K562 (cell line): ENCODE results near the gene NPHP1. TPM values are rescaled to one million over a fixed set of nuclear protein-coding genes. Genes with fewer than 3 reads are reported as not detected.

Source experiments
- JUND ChIP-seq, 2 experiments: IDR thresholded peaks; 2 replicates in 1 of 2; 3 replicates in 1 of 2; pipeline ENCODE4 v1.6.1; 2011; ENCODE audit warnings: borderline replicate concordance in 2 of 2, low read depth in 2 of 2, low read length in 2 of 2, improper control_type of control experiment in 1 of 2, missing biosample characterization in 1 of 2, missing genetic modification characterization in 1 of 2, missing genetic modification reagents in 1 of 2
- NBN ChIP-seq: fragments of 450-650 bp; IDR thresholded peaks from 2 replicates; pipeline ENCODE4 v1.6.1; 2016; ENCODE audit warnings: low read depth, mild to moderate bottlenecking
- SAP30 ChIP-seq: fragments of 200-600 bp; sonication (generic); IDR thresholded peaks from 2 replicates; pipeline ENCODE4 v1.6.1; 2012; ENCODE audit warnings: borderline replicate concordance, low read depth, mild to moderate bottlenecking, moderate library complexity, low read length, control low read depth, inconsistent platforms; ENCODE audit not compliant: insufficient read depth, poor library complexity, severe bottlenecking
- TCF7L2 ChIP-seq: fragments of 150-350 bp; IDR thresholded peaks from 2 replicates; pipeline ENCODE4 v1.6.1; 2016; ENCODE audit warnings: low read depth, mild to moderate bottlenecking, low read length, moderate library complexity
- ZNF124 ChIP-seq: sonication (generic); formaldehyde crosslinking; IDR thresholded peaks from 2 replicates; pipeline ENCODE4 v1.8.1; 2022; ENCODE audit warnings: missing genetic modification reagents
- ZNF41 ChIP-seq: fragments of 250-450 bp; sonication (Bioruptor Pico); conservative IDR thresholded peaks from 2 replicates; pipeline ENCODE4 v1.4.0; 2020; ENCODE audit warnings: mild to moderate bottlenecking
- polyA plus RNA-seq, 8 experiments: library from polyadenylated mRNA; depleted of rRNA in 4 of 8; stranded (reverse) in 5 of 8; unstranded in 3 of 8; fragments of >200 nt; fragmentation: Nextera tagmentation in 2 of 8; fragmentation: Illumina TruSeq in 1 of 8; extraction: Ambion mirVana in 2 of 8; extraction: Trizol in 1 of 8; gene quantifications; 2 replicates each; pipeline versions ENCODE4 v1.2.1 to v1.2.3, GENCODE V29; 2011 to 2014; ENCODE audit warnings: inconsistent platforms in 1 of 8, missing spikeins in 1 of 8
- total RNA-seq, 7 experiments: library from RNA; depleted of rRNA in 6 of 7; stranded (reverse); fragments of >200 nt in 6 of 7; fragmentation: Illumina TruSeq in 2 of 7; extraction: Trizol in 2 of 7; gene quantifications; 2 replicates each; pipeline versions ENCODE4 v1.2.1 to v1.2.3, GENCODE V29; 2011 to 2021; ENCODE audit warnings: low replicate concordance in 1 of 7
- TF ChIP-seq, protein P1 (sequence below), 2 experiments: fragments of 450-650 bp in 1 of 2; sonication (generic) in 1 of 2; formaldehyde crosslinking in 1 of 2; IDR thresholded peaks in 1 of 2; conservative IDR thresholded peaks in 1 of 2; 2 replicates each; pipeline versions ENCODE4 v1.6.1 to v1.8.1; 2016 to 2023; ENCODE audit warnings: mild to moderate bottlenecking in 2 of 2, moderate library complexity in 2 of 2, inconsistent platforms in 1 of 2, missing genetic modification reagents in 1 of 2
- TF ChIP-seq, protein P2 (sequence below): fragments of 150-350 bp; IDR thresholded peaks from 2 replicates; pipeline ENCODE4 v1.6.1; 2014; ENCODE audit warnings: low read depth, mild to moderate bottlenecking, low read length, borderline replicate concordance
- TF ChIP-seq, protein P3 (sequence below): sonication (generic); formaldehyde crosslinking; IDR thresholded peaks from 2 replicates; pipeline ENCODE4 v1.5.0; 2020; ENCODE audit warnings: missing genetic modification reagents
- TF ChIP-seq, protein P4 (sequence below): fragments of 450-650 bp; IDR thresholded peaks from 2 replicates; pipeline ENCODE4 v1.6.1; 2016; ENCODE audit warnings: low read depth

The NPHP1 gene
- total and polyA plus RNA-seq, 9 of the 15 experiments (the other 6 are each of a cell fraction or from before 2014, with no cell fraction given), result 0.11 to 0.32 (median 0.20) TPM; not detected in 5

DNA sequence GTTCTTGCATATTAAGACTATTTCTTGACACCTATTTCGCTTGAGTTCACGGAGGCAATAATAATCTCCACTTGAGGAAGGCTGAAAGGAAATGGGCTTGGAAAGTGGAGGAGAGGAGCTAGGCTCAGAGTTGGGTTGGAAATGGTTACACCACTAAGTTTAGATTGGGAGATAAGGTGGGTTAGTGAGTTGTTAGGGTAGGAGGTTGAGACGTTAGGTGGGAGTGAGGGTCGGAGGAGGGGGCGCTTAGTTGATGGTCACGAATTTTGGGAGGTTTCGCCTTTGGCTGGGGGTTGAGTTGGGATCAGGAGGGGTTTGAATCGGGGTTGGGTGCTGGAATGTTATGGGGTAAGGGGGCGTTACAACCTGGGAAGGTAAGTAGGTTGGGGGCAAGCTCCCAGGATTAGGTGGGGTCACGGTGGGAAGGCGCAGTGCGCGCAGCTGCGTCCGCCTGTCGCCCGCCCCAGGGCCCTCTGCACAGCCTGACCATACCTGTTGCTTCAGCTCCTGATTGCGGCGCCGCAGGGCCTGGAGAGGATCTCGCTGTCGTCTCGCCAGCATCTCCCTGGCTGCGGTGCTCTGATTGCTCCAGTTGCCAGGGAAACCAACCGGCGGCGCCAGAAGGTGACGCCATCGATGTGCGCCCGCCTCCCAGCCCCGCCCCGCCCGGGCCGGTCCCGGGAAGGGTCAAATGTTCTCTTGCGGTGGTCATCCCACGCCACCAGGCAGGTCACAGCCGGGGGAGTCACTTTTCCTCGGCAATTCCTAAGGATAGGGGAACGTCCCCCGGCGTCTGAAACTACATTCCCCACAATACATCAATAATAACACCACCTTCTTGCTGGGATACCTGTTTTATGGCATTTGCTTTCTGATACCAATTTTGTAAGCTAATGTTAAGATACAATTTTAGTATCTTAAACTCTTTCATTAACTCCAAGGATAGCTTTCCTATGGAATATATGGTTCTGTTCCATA, at the start of gene NPHP1 (continued):
- TF ChIP-seq, protein P1, sequence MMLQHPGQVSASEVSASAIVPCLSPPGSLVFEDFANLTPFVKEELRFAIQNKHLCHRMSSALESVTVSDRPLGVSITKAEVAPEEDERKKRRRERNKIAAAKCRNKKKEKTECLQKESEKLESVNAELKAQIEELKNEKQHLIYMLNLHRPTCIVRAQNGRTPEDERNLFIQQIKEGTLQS (IDR thresholded peaks at IDR 0.05), result peak; percentile 52
- TF ChIP-seq, protein P1 (CRISPR knock-in tag; conservative IDR thresholded peaks at IDR 0.05), result no peak
- TF ChIP-seq, protein P2, sequence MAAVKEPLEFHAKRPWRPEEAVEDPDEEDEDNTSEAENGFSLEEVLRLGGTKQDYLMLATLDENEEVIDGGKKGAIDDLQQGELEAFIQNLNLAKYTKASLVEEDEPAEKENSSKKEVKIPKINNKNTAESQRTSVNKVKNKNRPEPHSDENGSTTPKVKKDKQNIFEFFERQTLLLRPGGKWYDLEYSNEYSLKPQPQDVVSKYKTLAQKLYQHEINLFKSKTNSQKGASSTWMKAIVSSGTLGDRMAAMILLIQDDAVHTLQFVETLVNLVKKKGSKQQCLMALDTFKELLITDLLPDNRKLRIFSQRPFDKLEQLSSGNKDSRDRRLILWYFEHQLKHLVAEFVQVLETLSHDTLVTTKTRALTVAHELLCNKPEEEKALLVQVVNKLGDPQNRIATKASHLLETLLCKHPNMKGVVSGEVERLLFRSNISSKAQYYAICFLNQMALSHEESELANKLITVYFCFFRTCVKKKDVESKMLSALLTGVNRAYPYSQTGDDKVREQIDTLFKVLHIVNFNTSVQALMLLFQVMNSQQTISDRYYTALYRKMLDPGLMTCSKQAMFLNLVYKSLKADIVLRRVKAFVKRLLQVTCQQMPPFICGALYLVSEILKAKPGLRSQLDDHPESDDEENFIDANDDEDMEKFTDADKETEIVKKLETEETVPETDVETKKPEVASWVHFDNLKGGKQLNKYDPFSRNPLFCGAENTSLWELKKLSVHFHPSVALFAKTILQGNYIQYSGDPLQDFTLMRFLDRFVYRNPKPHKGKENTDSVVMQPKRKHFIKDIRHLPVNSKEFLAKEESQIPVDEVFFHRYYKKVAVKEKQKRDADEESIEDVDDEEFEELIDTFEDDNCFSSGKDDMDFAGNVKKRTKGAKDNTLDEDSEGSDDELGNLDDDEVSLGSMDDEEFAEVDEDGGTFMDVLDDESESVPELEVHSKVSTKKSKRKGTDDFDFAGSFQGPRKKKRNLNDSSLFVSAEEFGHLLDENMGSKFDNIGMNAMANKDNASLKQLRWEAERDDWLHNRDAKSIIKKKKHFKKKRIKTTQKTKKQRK, result 0 out of 2 replicates have a peak, but pooled peaks have one; percentile 12
- TF ChIP-seq NBN (peak; percentile 52; the same call in 1 of the 2 replicates), ZNF124 (CRISPR knock-in tag) (no peak), TCF7L2 (no peak), SAP30 (peak; percentile 35), ZNF41 (no peak), JUND (IDR thresholded peaks at IDR 0.05; ENCODE audit: borderline replicate concordance, low read depth, low read length) (peak; percentile 54; the same call in 1 of the 2 replicates), JUND (tag; IDR thresholded peaks at IDR 0.05; ENCODE audit: borderline replicate concordance, low read depth, low read length) (no peak; the same call in 2 of the 3 replicates)
- TF ChIP-seq, protein P3, sequence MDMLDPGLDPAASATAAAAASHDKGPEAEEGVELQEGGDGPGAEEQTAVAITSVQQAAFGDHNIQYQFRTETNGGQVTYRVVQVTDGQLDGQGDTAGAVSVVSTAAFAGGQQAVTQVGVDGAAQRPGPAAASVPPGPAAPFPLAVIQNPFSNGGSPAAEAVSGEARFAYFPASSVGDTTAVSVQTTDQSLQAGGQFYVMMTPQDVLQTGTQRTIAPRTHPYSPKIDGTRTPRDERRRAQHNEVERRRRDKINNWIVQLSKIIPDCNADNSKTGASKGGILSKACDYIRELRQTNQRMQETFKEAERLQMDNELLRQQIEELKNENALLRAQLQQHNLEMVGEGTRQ (CRISPR knock-in tag), result no peak
- TF ChIP-seq, protein P4, sequence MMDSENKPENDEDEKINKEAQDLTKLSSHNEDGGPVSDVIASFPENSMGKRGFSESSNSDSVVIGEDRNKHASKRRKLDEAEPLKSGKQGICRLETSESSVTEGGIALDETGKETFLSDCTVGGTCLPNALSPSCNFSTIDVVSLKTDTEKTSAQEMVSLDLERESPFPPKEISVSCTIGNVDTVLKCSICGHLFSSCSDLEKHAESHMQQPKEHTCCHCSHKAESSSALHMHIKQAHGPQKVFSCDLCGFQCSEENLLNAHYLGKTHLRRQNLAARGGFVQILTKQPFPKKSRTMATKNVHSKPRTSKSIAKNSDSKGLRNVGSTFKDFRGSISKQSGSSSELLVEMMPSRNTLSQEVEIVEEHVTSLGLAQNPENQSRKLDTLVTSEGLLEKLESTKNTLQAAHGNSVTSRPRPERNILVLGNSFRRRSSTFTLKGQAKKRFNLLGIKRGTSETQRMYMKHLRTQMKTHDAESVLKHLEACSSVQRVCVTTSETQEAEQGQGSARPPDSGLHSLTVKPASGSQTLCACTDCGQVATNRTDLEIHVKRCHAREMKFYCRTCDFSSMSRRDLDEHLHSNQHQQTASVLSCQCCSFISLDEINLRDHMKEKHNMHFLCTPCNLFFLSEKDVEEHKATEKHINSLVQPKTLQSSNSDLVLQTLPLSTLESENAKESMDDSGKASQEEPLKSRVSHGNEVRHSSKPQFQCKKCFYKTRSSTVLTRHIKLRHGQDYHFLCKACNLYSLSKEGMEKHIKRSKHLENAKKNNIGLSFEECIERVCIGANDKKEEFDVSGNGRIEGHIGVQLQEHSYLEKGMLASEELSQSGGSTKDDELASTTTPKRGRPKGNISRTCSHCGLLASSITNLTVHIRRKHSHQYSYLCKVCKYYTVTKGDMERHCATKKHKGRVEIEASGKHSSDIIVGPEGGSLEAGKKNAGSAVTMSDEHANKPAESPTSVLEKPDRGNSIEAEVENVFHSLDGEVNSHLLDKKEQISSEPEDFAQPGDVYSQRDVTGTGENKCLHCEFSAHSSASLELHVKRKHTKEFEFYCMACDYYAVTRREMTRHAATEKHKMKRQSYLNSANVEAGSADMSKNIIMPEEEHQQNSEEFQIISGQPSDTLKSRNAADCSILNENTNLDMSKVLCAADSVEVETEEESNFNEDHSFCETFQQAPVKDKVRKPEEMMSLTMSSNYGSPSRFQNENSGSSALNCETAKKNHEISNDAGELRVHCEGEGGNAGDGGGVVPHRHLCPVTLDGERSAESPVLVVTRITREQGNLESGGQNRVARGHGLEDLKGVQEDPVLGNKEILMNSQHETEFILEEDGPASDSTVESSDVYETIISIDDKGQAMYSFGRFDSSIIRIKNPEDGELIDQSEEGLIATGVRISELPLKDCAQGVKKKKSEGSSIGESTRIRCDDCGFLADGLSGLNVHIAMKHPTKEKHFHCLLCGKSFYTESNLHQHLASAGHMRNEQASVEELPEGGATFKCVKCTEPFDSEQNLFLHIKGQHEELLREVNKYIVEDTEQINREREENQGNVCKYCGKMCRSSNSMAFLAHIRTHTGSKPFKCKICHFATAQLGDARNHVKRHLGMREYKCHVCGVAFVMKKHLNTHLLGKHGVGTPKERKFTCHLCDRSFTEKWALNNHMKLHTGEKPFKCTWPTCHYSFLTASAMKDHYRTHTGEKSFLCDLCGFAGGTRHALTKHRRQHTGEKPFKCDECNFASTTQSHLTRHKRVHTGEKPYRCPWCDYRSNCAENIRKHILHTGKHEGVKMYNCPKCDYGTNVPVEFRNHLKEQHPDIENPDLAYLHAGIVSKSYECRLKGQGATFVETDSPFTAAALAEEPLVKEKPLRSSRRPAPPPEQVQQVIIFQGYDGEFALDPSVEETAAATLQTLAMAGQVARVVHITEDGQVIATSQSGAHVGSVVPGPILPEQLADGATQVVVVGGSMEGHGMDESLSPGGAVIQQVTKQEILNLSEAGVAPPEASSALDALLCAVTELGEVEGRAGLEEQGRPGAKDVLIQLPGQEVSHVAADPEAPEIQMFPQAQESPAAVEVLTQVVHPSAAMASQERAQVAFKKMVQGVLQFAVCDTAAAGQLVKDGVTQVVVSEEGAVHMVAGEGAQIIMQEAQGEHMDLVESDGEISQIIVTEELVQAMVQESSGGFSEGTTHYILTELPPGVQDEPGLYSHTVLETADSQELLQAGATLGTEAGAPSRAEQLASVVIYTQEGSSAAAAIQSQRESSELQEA, result peak; percentile 88
